OCI-LY1 (cell line): ENCODE measurements around the gene MMP25.

Experiments used
- EZH2 ChIP-seq: fragments of 200-600 bp; sonication (generic), shearing (Covaris generic); IDR thresholded peaks from 2 replicates; pipeline ENCODE4 v1.8.0; 2017; ENCODE audit warnings: borderline replicate concordance, mixed run types, mild to moderate bottlenecking, antibody characterized with exemption, low read length, moderate library complexity, mixed read lengths
- TF ChIP-seq, protein P1 (sequence below): fragments of 200-600 bp; sonication (generic), shearing (Covaris generic); IDR thresholded peaks from 2 replicates; pipeline ENCODE4 v1.5.1; 2017; ENCODE audit warnings: mild to moderate bottlenecking, antibody characterized with exemption, low read length, moderate library complexity, mixed read lengths

- TF ChIP-seq, protein P1, sequence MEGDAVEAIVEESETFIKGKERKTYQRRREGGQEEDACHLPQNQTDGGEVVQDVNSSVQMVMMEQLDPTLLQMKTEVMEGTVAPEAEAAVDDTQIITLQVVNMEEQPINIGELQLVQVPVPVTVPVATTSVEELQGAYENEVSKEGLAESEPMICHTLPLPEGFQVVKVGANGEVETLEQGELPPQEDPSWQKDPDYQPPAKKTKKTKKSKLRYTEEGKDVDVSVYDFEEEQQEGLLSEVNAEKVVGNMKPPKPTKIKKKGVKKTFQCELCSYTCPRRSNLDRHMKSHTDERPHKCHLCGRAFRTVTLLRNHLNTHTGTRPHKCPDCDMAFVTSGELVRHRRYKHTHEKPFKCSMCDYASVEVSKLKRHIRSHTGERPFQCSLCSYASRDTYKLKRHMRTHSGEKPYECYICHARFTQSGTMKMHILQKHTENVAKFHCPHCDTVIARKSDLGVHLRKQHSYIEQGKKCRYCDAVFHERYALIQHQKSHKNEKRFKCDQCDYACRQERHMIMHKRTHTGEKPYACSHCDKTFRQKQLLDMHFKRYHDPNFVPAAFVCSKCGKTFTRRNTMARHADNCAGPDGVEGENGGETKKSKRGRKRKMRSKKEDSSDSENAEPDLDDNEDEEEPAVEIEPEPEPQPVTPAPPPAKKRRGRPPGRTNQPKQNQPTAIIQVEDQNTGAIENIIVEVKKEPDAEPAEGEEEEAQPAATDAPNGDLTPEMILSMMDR = no peak
- TF ChIP-seq EZH2 = no peak
Observed at GRCh38 chr16:3062553-3062952, 16.2 kb downstream of the MMP25 start.
